DMS 273 (cell line): ENCODE results near the gene BBS1.

Experiments
- DNase-seq: peaks from one replicate; lab custom pipeline; 2025; ENCODE audit not compliant: unreplicated experiment; lab: John Stamatoyannopoulos, UW

BBS1 gene

GRCh38 chr11:66548774-66549630 is 38.6 kb downstream of the BBS1 start:
- DNase-seq, result no peak

GRCh38 chr11:66549696-66550095 is 39.3 kb downstream of the BBS1 start:
- no peak for DNase-seq

GRCh38 chr11:66550887-66551286 is 40.5 kb downstream of the BBS1 start:
- DNase-seq, result no peak

GRCh38 chr11:66554602-66555001 is 44.2 kb downstream of the BBS1 start:
- DNase-seq, result no peak

GRCh38 chr11:66555416-66555815 is 45.0 kb downstream of the BBS1 start:
- no peak for DNase-seq

GRCh38 chr11:66556086-66556485 is 45.7 kb downstream of the BBS1 start:
- DNase-seq, result no peak

GRCh38 chr11:66557733-66558326 is 47.4 kb downstream of the BBS1 start:
- peak; percentile 64 for DNase-seq

GRCh38 chr11:66559142-66559865 is 48.9 kb downstream of the BBS1 start:
- no peak for DNase-seq

GRCh38 chr11:66559866-66560676 is 49.6 kb downstream of the BBS1 start:
- DNase-seq, result no peak

GRCh38 chr11:66561178-66561974 is 50.9 kb downstream of the BBS1 start:
- peak; percentile 78 for DNase-seq

- no peak for DNase-seq
These were observed 51.5 kb downstream of the BBS1 start for GRCh38 chr11:66561975-66562248.

- no peak for DNase-seq
These were observed 51.8 kb downstream of the BBS1 start for GRCh38 chr11:66562275-66562674.

- DNase-seq, result no peak
These were observed 52.6 kb downstream of the BBS1 start for GRCh38 chr11:66562907-66563583.

- DNase-seq, result no peak
These were observed 53.4 kb downstream of the BBS1 start for GRCh38 chr11:66563832-66564231.

- no peak for DNase-seq
These were observed 54.1 kb downstream of the BBS1 start for GRCh38 chr11:66564538-66564937.

GRCh38 chr11:66564984-66565383 is 54.5 kb downstream of the BBS1 start:
- DNase-seq, result no peak

GRCh38 chr11:66566221-66566620 is 55.8 kb downstream of the BBS1 start:
- DNase-seq, result no peak

- no peak for DNase-seq
These were observed 57.3 kb downstream of the BBS1 start for GRCh38 chr11:66567787-66568123.

GRCh38 chr11:66568124-66568916 is 57.9 kb downstream of the BBS1 start, which contains the start of gene CTSF:
Gene CTSF (minus strand): TSS chr11:66568606. CDS start chr11:66568486, 120 bp downstream.
- DNase-seq, result peak; percentile 60
